Measurements from ENCODE around the gene RAB4A. TPM values are rescaled to one million over a fixed set of nuclear protein-coding genes. Genes with fewer than 3 reads are reported as not detected.
A peak's percentile ranks its signal among the peaks of the same experiment; 100 is the strongest.

The RAB4A gene
- total RNA-seq, 3 donors from 2014 or later (not counting 1 experiment from before 2014, with no cell fraction given) = 31.2 to 47.1 (median 31.6) TPM

DNA sequence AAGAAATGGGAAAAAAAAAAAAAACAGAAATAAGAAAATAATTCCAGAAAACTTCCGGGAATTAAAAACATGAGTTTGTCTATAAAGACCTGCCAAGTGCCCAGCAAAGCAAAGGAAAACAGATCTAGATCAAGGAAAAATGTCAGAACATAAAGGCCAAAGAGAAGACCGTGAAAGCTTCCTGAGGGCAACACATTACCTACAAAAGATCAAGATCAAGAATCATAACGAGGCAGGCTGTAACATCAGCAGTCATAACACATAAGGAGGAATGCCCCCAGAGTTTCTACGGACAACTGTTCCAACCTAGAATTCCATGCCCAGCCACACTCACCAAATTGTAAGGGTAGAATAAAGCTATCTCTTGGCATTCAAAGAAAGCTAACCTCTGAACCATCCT lies 68.2 kb downstream of the RAB4A start:
- intact Hi-C loops (cut with micrococcal nuclease) = no loop called here
- H3K36me3 ChIP-seq (ENCODE audit: control insufficient read depth, insufficient read depth, low read length) = no peaks in the 10 kb centered on the region
- Mint-ChIP-seq H3K27ac (no peak overlapping the region), H3K4me1 (peaks cover 39 to 46% of the 10 kb centered on the region in 2 donors), H3K36me3 (peaks cover 7% of the 10 kb centered on the region), H3K4me3 (peak overlapping the region; percentile 62), H3K9me3 (no peaks in the 10 kb centered on the region), H3K27me3 (ENCODE audit: low read depth in 2 of 2) (no peaks in the 10 kb centered on the region)
- peaks cover 21% of the 10 kb centered on the region for H3K4me1 ChIP-seq (ENCODE audit: control insufficient read depth, insufficient read depth, low read length)
- no peak overlapping the region for H3K27ac ChIP-seq (ENCODE audit: low read length)
- peaks cover under 1% of the 10 kb centered on the region for H3K9me3 ChIP-seq (ENCODE audit: control insufficient read depth, insufficient read depth, low read length)
- H3K27me3 ChIP-seq (ENCODE audit: control insufficient read depth, insufficient read depth, low read length) = no peaks in the 10 kb centered on the region
- no peak for ATAC-seq
- TF ChIP-seq CTCF (IDR thresholded peaks at IDR 0.05) = no peak
- 92% methylated on average over 4 of the region's 4 CpGs for WGBS (ENCODE audit: insufficient coverage)
- no peak overlapping the region for H3K4me3 ChIP-seq (ENCODE audit: low read length)
- DNase-seq = no peak

DNA sequence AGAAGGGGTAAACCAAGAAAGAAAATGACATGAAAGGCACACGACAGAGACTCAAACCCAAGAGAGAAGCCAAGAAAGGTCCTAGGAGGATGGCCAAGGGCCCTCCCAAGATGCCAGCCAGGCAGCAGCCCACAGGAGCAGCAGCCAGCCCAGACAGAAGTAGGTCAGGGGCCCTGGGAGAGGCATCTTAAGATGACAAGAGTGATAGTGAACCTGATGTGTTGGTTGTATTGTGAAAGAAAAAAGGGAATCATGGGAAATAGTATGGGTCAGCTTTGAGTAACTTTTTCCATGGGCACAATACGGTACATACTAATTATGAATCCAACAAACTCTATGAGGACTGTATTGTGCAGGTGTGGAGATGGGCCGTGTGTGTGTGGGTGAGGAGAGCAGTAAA lies 68.6 kb downstream of the RAB4A start:
- no peaks in the 10 kb centered on the region for H3K9me3 Mint-ChIP-seq
- Histone ChIP-seq H3K4me1 (ENCODE audit: control insufficient read depth, insufficient read depth, low read length) (peaks cover 21% of the 10 kb centered on the region), H3K36me3 (ENCODE audit: control insufficient read depth, insufficient read depth, low read length) (no peaks in the 10 kb centered on the region), H3K9me3 (ENCODE audit: control insufficient read depth, insufficient read depth, low read length) (no peaks in the 10 kb centered on the region), H3K27me3 (ENCODE audit: control insufficient read depth, insufficient read depth, low read length) (no peaks in the 10 kb centered on the region), H3K27ac (ENCODE audit: low read length) (no peak overlapping the region), H3K4me3 (ENCODE audit: low read length) (no peak overlapping the region)
- H3K27me3 Mint-ChIP-seq (ENCODE audit: low read depth in 2 of 2) = peaks cover 0 to 3% of the 10 kb centered on the region in 2 donors
- peaks cover 39 to 46% of the 10 kb centered on the region in 2 donors for H3K4me1 Mint-ChIP-seq
- TF ChIP-seq CTCF (IDR thresholded peaks at IDR 0.05) = no peak
- H3K27ac Mint-ChIP-seq = no peak overlapping the region
- ATAC-seq = no peak
- H3K36me3 Mint-ChIP-seq = peaks cover 3% of the 10 kb centered on the region
- 87% methylated on average over 2 of the region's 3 CpGs for WGBS (ENCODE audit: insufficient coverage)
- DNase-seq = peak in 1 of 2 donors; percentile 19
- intact Hi-C loops (cut with micrococcal nuclease) = no loop called here
- peak overlapping the region; percentile 26 for H3K4me3 Mint-ChIP-seq

DNA sequence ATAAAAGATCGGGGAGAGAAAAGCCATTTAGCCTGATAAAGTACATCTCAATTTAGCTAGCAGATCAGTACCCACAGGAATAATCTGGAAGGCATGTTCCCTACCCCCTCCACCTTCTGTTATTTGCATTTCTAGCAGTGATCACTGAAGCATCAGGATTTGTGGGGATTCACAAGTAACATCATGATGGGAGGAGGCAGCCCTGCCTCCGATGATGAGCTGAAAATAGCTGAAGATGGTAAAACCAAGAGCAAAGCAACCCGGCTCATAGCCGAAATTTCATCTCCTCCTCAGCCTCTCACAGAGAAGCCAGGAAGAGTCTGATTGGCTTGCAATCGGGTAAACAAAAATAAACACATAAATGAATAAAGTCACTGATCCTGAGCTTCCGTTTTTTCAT lies 69.6 kb downstream of the RAB4A start:
- ATAC-seq (no peak), DNase-seq (no peak)
- intact Hi-C loops (cut with micrococcal nuclease) = loop anchor here (2.0 to 5.0 kb wide), 3 partner anchors 20 to 142 kb away; partner anchors contain the start of gene RAB4A
- Mint-ChIP-seq H3K4me3 (peak overlapping the region; percentile 26), H3K27me3 (ENCODE audit: low read depth in 2 of 2) (peaks cover 0 to 8% of the 10 kb centered on the region in 2 donors), H3K27ac (no peak overlapping the region), H3K36me3 (no peaks in the 10 kb centered on the region), H3K9me3 (no peaks in the 10 kb centered on the region), H3K4me1 (peaks cover 39 to 46% of the 10 kb centered on the region in 2 donors)
- Histone ChIP-seq H3K27ac (ENCODE audit: low read length) (no peak overlapping the region), H3K9me3 (ENCODE audit: control insufficient read depth, insufficient read depth, low read length) (no peaks in the 10 kb centered on the region), H3K4me1 (ENCODE audit: control insufficient read depth, insufficient read depth, low read length) (peaks cover 21% of the 10 kb centered on the region), H3K4me3 (ENCODE audit: low read length) (no peak overlapping the region), H3K36me3 (ENCODE audit: control insufficient read depth, insufficient read depth, low read length) (no peaks in the 10 kb centered on the region), H3K27me3 (ENCODE audit: control insufficient read depth, insufficient read depth, low read length) (no peaks in the 10 kb centered on the region)
- no peak for TF ChIP-seq CTCF (IDR thresholded peaks at IDR 0.05)
- WGBS (ENCODE audit: insufficient coverage) = 93% methylated on average over 6 of the region's 6 CpGs
